H1 (cell line): ENCODE measurements around the gene KLHL26.

ENCODE experiments used
- EZH2 ChIP-seq: fragments of 200-600 bp; sonication (generic); IDR thresholded peaks from 2 replicates; pipeline ENCODE4 v1.7.1; 2012; ENCODE audit warnings: low read depth, mild to moderate bottlenecking, moderate library complexity, low read length, inconsistent platforms; ENCODE audit not compliant: severe bottlenecking
- HDAC6 ChIP-seq: IDR thresholded peaks from one replicate; pipeline ENCODE4 v1.7.1; 2012; ENCODE audit warnings: low read depth, mild to moderate bottlenecking, inconsistent platforms, low read length, moderate library complexity
- POLR2AphosphoS5 ChIP-seq: IDR thresholded peaks from 2 replicates; pipeline ENCODE4 v1.6.1; 2011; ENCODE audit warnings: low read depth, low read length
- RAD21 ChIP-seq, 2 experiments: IDR thresholded peaks in 1 of 2; conservative IDR thresholded peaks in 1 of 2; 2 replicates each; pipeline ENCODE4 v1.6.1; 2011; ENCODE audit warnings: low read depth in 2 of 2, low read length in 2 of 2, improper control_type of control experiment in 1 of 2, inconsistent platforms in 1 of 2, mild to moderate bottlenecking in 1 of 2, moderate library complexity in 1 of 2
- SP2 ChIP-seq: IDR thresholded peaks from 2 replicates; pipeline ENCODE4 v1.6.1; 2012; ENCODE audit warnings: mild to moderate bottlenecking, low read length, inconsistent platforms
- TBP ChIP-seq: IDR thresholded peaks from 2 replicates; pipeline ENCODE4 v1.6.1; 2011; ENCODE audit warnings: low read depth, low read length, improper control_type of control experiment
- ZNF274 ChIP-seq: IDR thresholded peaks from 2 replicates; pipeline ENCODE4 v1.7.0; 2012; ENCODE audit warnings: low read length, borderline replicate concordance; ENCODE audit errors: extremely low read depth
- TF ChIP-seq, protein P1 (sequence below): IDR thresholded peaks from 2 replicates; pipeline ENCODE4 v1.6.1; 2011; ENCODE audit warnings: low read depth, mild to moderate bottlenecking, low read length; ENCODE audit not compliant: insufficient read depth
- TF ChIP-seq, protein P2 (sequence below): IDR thresholded peaks from 2 replicates; pipeline ENCODE4 v1.6.1; 2012; ENCODE audit warnings: inconsistent platforms
- TF ChIP-seq, protein P3 (sequence below), 3 experiments: IDR thresholded peaks; 1 replicate in 2 of 3; 2 replicates in 1 of 3; pipeline versions ENCODE4 v1.5.1 to v1.6.1; 2011; ENCODE audit warnings: low read length in 3 of 3, mild to moderate bottlenecking in 3 of 3, inconsistent platforms in 2 of 3, low read depth in 1 of 3, moderate library complexity in 1 of 3; ENCODE audit not compliant: insufficient read depth in 1 of 3; ENCODE audit errors: control extremely low read depth in 1 of 3

DNA sequence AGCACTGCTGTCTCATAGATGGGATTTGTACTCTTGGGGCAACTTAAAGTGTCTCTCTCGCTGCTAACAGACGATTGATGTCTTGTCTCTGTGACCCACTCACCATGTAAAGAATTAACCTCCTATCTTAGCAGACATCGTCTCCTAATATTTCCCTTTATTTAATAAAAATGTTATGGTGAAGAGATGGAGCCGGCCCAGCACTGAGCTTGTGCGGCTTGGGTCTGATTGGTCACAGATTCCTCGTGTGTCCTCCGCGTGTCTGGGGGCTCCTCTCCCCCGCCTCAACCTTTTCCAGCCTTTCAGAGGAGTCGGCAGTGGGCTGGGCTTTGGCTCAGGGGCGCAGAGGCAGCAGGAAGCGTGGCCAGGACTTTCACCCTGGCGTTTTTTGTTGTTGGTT lies 33.5 kb downstream of the KLHL26 start:
- TF ChIP-seq, protein P1, sequence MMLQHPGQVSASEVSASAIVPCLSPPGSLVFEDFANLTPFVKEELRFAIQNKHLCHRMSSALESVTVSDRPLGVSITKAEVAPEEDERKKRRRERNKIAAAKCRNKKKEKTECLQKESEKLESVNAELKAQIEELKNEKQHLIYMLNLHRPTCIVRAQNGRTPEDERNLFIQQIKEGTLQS: no peak
- TF ChIP-seq EZH2: no peak
- TF ChIP-seq, protein P2, sequence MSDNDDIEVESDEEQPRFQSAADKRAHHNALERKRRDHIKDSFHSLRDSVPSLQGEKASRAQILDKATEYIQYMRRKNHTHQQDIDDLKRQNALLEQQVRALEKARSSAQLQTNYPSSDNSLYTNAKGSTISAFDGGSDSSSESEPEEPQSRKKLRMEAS: no peak
- TF ChIP-seq SP2: no peak
- TF ChIP-seq, protein P3, sequence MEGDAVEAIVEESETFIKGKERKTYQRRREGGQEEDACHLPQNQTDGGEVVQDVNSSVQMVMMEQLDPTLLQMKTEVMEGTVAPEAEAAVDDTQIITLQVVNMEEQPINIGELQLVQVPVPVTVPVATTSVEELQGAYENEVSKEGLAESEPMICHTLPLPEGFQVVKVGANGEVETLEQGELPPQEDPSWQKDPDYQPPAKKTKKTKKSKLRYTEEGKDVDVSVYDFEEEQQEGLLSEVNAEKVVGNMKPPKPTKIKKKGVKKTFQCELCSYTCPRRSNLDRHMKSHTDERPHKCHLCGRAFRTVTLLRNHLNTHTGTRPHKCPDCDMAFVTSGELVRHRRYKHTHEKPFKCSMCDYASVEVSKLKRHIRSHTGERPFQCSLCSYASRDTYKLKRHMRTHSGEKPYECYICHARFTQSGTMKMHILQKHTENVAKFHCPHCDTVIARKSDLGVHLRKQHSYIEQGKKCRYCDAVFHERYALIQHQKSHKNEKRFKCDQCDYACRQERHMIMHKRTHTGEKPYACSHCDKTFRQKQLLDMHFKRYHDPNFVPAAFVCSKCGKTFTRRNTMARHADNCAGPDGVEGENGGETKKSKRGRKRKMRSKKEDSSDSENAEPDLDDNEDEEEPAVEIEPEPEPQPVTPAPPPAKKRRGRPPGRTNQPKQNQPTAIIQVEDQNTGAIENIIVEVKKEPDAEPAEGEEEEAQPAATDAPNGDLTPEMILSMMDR (IDR thresholded peaks at IDR 0.05; ENCODE audit: control extremely low read depth in 1 of 3, insufficient read depth in 1 of 3, low read depth in 1 of 3, low read length in 3 of 3): no peak
- no peak for TF ChIP-seq ZNF274
- no peak for TF ChIP-seq RAD21 (IDR thresholded peaks at IDR 0.05 in 1 of 2, conservative IDR thresholded peaks at IDR 0.05 in 1 of 2; ENCODE audit: low read depth in 2 of 2, low read length in 2 of 2)
- no peak for TF ChIP-seq TBP
- no peak for TF ChIP-seq POLR2AphosphoS5
- no peak for TF ChIP-seq HDAC6
